Measurements from ENCODE around the gene CATSPERZ. TPM values are rescaled to one million over a fixed set of nuclear protein-coding genes. Genes with fewer than 3 reads are reported as not detected.

CATSPERZ gene
- total and polyA plus RNA-seq, 2 of the 13 experiments (the other 11 are each of a cell fraction or from before 2014, with no cell fraction given) = 0.22 to 0.48 TPM

DNA sequence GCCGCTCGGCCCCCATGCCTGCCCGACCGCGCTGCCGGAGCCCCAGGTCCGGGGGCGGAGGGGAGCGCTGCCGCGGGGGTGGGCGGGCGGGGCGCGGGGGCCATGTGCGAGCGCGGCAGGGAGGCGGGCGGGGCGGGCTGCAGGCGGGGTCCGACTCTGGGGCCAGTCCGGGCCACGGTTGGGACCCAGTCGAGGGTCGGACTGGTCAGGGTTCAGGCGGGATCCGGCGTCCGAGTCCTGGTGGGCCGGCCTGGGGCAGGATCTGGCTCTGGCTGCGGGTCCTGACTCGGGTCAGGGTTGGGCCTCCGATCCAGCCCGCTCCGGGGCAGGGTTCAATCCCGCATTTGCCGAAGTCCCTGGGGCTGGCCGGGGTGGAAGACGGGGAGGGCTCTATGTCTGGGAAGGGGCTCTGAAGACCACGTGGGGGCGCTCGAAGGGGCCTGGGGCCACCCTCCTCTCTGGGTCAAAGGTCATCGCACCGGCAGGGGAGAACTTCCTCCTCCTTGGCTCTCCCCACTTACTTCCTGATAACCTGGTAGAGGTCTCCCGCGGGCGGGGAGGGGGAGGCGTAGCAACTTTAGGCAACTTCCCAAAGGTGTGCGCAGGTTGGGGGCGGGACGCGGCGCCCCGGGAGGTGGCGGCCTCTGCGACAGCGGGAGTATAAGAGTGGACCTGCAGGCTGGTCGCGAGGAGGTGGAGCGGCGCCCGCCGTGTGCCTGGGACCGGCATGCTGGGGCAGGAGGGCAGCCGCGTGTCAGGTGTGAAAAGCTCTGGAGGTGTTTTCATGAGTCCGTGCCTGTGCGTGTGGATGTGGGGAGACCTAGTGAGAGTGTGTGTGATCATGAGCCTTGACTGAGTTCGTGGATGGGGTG, 5.8 kb downstream of the CATSPERZ start (continued):
- TF ChIP-seq ZNF557 (CRISPR knock-in tag; IDR thresholded peaks at IDR 0.05) (no peak), AKAP8 (CRISPR knock-in tag; IDR thresholded peaks at IDR 0.05) (peak; percentile 61; the same call in 1 of the 2 replicates), ZNF7 (CRISPR knock-in tag; IDR thresholded peaks at IDR 0.05) (no peak), HNF1A (IDR thresholded peaks at IDR 0.05; ENCODE audit: low read depth) (no peak), HNF1A (CRISPR knock-in tag; IDR thresholded peaks at IDR 0.05; ENCODE audit: borderline replicate concordance) (no peak), ZNF180 (CRISPR knock-in tag; IDR thresholded peaks at IDR 0.05; ENCODE audit: borderline replicate concordance, low read depth) (no peak), YY1 (IDR thresholded peaks at IDR 0.05; ENCODE audit: insufficient read depth, insufficient replicate concordance, low read depth, low read length) (peak; percentile 36), MXD4 (CRISPR knock-in tag; IDR thresholded peaks at IDR 0.05) (peak; percentile 90), GATAD2A (CRISPR knock-in tag; IDR thresholded peaks at IDR 0.05) (peak; percentile 70), CENPBD1 (CRISPR knock-in tag; IDR thresholded peaks at IDR 0.05; ENCODE audit: borderline replicate concordance, low read depth) (no peak), NFKB2 (CRISPR knock-in tag; IDR thresholded peaks at IDR 0.05; ENCODE audit: borderline replicate concordance) (peak; percentile 67; the same call in 1 of the 2 replicates), ZMYM2 (CRISPR knock-in tag; IDR thresholded peaks at IDR 0.05) (peak; percentile 65; the same call in 1 of the 2 replicates), KDM3A (CRISPR knock-in tag; IDR thresholded peaks at IDR 0.05; ENCODE audit: low read depth) (0 out of 2 replicates have a peak, but pooled peaks have one; percentile 50), SIN3B (IDR thresholded peaks at IDR 0.05; ENCODE audit: low read length) (no peak), THAP9 (CRISPR knock-in tag; IDR thresholded peaks at IDR 0.05; ENCODE audit: borderline replicate concordance) (peak; percentile 39; the same call in 1 of the 2 replicates), NFIC (IDR thresholded peaks at IDR 0.05; ENCODE audit: low read length) (no peak), CSRNP1 (CRISPR knock-in tag; IDR thresholded peaks at IDR 0.05) (0 out of 2 replicates have a peak, but pooled peaks have one; percentile 35), POLR2AphosphoS5 (IDR thresholded peaks at IDR 0.05; ENCODE audit: low read depth, low read length) (peak; percentile 47; the same call in 1 of the 2 replicates), HOXA3 (CRISPR knock-in tag; IDR thresholded peaks at IDR 0.05) (peak; percentile 53; the same call in 1 of the 2 replicates)
- TF ChIP-seq, protein P1, sequence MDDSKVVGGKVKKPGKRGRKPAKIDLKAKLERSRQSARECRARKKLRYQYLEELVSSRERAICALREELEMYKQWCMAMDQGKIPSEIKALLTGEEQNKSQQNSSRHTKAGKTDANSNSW (CRISPR knock-in tag; IDR thresholded peaks at IDR 0.05; ENCODE audit: borderline replicate concordance) = no peak

All from HepG2 (cell line).